GM19043 (cell line): ENCODE measurements around the gene ITCH.
"Not testable (repeated sequence)": the region's sequence is repeated elsewhere in the genome, so short reads cannot be mapped to it uniquely, and the experiment has no call there.

Source experiments
- ATAC-seq: cut with Tn5 transposase; IDR thresholded peaks from one replicate; pipeline ENCODE4 v1.9.1; 2021; ENCODE audit warnings: low read depth; ENCODE audit not compliant: unreplicated experiment

Gene ITCH

DNA sequence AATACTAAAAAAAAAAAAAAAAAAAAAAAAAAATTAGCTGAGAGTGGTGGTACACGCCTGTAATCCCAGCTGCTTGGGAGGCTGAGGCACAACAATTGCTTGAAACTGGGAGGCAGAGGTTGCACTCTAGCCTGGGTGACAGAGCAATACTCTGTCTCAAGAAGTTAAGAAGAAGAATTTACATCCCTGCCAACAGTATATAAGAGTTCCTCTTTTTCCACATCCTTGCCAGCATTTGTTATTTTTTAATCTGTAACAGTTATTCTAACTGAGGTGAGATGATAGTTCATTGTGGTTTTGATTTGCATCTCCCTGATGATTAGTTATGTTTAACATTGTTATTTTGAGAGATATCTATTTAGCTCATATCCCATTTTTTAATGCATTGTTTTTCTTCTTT, 132.8 kb downstream of the ITCH start:
- no peak for ATAC-seq

- not testable (repeated sequence) for ATAC-seq
Observed at GRCh38 chr20:34497596-34497995, 134.5 kb downstream of the ITCH start.

GRCh38 chr20:34500823-34501222, 137.8 kb downstream of the ITCH start:
- ATAC-seq: no peak

DNA sequence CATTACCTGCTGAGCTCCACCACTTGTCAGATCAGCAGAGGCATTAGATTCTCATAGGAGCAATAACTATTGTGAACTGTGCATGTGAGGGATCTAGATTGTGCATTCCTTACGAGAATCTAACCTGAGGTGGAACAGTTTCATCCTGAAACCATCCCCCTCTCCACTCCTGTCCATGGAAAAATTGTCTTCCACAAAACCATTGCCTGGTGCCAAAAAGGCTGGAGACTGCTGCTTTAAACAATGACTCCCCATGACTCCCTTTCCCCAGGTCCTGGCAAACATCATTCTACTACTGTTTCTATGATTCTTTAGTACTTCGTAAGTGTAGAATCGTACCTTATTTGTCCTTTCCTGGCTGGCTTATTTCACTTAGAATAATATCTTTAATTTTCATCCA, 143.4 kb downstream of the ITCH start:
- no peak for ATAC-seq

DNA sequence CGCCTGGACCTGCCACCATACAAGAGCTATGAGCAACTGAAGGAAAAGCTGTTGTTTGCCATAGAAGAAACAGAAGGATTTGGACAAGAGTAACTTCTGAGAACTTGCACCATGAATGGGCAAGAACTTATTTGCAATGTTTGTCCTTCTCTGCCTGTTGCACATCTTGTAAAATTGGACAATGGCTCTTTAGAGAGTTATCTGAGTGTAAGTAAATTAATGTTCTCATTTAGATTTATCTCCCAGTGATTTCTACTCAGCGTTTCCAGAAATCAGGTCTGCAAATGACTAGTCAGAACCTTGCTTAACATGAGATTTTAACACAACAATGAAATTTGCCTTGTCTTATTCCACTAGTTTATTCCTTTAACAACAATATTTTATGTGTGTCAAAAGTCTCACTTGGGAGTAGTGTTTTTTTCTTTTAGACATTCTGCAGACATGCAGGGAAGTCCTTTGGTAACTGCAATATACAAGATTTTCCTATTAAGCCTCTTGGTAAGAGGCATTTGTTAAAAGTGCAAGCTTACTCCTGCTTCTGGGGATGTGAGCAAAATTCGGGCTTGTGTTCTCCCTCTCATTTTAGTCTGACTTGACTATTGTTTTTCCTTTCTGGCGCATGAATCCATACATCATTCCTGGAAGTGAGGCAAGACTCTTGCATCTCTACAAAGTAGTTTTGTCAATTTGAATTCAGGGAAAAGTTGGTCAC, 144.8 kb downstream of the ITCH start:
- ATAC-seq: no peak

DNA sequence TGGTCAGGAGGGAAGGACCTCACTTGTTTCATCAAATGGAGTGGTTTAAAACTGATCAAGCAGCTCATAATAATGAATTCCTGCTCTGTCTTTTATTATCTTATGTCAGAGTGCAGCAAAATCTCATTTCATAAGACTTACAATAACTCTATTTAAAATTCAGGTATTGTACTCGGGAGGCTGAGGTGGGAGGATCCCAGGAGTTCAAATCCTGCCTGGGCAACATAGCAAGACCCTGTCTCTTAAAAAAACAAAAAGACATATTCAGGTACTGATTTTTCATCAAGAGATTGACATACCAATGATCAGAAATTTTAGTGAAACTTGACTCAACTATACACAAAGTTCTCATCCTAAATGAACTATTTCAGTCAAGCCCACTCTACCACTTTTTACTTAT, 147.5 kb downstream of the ITCH start:
- ATAC-seq: no peak

DNA sequence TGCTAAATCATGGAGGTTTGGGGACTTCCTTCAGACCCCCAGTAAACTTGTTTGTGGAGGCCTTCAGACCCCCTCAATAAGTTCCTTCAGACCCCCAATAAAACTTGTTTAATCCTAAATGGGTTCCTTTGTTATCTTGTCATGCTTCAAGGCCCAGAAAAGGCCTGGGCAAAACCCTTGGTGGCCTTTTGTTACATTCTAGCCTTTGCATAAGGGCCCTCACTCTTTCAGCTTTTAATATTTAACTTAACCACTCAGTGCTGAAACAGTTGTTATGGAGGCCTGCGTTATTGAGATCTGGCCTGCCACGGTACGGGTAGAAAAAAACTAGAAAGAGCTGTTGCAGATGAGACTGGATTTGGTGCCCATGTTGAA, 148.8 kb downstream of the ITCH start:
- ATAC-seq: no peak

GRCh38 chr20:34512266-34512954, 149.3 kb downstream of the ITCH start:
- no peak for ATAC-seq

DNA sequence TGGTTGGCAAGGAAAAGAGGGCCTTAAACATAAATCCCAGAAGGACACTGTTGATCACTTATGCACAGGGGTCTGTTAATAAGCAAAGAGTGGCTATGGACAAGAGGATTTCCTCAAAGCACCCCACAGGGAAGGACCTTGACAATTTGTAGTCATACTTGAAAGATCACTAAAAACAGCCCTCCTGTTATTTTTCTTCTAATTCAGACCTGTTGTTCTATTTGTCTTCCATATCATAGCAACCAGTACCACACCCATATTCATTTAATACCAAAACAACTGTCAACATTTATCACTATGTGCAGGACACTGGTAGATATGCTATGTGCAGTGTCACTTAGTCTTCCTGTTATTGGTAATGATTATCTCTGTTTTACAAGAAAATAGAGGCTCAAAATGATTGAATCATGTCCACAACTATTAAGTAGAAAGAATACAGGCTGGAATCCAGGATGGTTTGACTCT, 149.9 kb downstream of the ITCH start:
- ATAC-seq: no peak

DNA sequence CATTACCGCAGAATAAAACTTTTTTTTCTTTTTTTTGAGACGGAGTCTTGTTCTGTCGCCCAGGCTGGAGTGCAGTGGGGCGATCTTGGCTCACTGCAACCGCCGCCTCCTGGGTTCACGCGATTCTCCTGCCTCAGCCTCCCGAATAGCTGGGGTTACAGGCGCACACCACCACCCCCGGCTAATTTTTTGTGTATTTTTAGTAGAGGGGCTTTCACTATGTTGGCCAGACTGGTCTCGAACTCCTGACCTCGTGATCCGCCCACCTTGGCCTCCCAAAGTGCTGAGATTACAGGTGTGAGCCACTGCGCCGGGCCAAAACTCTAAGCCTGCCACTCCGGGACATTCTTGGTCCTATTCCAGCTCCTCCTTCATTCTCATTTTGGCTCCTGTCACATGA, 151.0 kb downstream of the ITCH start:
- ATAC-seq: not testable (repeated sequence)

DNA sequence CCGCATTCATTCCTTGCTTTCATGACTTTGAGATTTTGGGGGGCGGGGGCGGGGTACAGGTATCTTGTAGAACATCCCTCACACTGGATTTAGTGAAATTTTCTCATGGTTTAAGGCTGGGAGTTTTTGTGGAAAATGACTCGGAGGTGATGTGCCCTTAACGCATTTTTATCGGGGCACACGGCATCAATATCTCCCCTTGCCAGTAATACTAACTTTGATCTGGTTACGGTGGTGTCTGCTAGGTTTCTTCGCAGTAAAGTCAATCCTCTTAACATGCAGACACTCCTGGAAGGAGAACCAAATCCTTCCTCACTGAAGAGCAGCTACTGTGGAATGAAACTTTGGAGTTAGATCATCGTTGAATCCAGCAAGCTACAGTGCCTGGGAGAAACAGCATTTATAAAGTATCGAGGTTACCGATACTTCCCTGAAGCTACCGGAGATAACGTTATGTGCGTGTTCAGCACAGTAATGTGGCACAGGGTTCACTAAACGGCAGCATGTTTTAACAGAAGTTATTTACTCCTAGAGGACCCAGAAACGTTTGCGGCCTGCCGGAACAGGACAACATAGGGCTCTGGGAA, 151.9 kb downstream of the ITCH start:
- no peak for ATAC-seq

DNA sequence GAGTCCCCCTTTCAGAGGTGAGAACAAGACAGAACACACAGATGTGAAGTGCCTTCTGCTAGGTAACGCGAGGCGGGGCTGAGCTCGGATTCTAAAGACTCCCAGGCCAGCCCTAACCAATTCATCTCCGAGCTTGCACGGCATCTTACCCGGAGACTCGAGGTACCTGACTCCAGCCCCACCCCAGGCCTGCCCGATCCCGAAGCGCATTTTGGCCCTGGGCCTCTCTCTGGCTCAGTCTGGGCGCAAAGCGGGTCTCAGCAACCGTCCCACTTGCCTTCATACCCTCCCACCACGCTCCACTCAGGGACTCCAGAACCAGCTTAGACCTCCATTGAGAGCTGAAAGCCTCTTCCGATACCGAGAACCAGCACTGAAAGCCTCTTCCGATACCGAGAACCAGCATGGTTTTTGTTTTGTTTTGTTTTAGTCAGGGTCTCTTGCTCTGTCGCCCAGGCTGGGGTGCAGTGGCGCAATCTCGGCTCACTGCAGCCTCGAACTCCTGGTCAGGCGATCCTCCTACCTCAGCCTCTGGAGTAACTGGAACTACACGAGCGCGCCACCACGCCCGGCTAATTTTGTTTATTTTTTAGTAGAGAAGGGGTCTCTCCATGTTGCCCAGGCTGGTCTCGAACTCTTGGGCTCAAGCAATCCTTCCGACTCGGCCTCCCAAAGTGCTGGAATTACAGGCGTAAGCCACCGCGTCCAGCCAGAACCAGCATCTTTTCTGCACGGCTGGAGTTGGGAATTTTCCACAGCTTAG, 152.6 kb downstream of the ITCH start:
- no peak for ATAC-seq

DNA sequence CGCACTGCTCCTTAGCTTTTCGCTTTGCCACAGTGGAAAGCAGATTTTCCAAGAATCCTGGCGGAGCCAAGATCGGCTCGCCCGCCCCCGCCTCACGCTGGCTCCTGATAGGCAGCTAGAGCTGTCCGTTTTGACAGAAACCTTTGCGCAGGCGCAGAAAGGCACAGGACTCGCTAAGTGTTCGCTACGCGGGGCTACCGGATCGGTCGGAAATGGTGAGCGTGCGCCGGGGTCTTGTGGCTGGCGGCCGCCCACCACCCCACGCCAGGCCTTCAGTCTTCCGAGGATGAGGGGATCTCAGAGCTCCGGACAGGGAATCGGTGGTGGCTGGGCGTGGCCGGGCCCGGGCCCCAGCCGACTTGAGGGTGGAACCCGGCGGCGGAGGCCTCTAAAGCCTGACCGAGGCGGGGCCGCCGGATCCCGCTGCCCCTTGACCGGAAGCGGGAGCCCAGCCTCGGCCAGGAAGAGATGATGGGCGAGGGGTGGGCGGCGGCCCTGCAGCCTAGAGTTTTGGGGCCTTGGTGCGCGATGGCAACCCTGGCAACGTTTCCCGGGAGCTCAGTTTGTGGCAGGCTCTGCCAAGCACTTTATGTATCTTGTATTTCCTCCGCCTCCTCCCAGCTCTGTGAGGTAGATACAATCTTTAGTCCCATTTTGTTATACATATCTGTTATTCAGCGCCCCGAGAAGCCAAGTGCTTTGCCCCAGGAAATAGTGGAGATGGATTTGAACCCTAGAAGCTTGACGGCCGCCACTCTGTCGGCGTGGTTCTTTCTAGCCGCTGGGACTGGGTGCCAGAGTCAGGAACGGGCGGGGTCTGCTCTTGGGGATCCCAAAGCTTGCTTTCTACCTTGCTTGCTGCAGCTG, 153.4 kb downstream of the ITCH start, which contains the start of gene DYNLRB1:
DYNLRB1 (plus strand) TSS at position 176 of the 867 bp plus-strand sequence; CDS start at position 213, 37 bp downstream.
- peak; percentile 59 for ATAC-seq

- ATAC-seq: no peak
Observed at GRCh38 chr20:34517114-34517505, 154.0 kb downstream of the ITCH start.

DNA sequence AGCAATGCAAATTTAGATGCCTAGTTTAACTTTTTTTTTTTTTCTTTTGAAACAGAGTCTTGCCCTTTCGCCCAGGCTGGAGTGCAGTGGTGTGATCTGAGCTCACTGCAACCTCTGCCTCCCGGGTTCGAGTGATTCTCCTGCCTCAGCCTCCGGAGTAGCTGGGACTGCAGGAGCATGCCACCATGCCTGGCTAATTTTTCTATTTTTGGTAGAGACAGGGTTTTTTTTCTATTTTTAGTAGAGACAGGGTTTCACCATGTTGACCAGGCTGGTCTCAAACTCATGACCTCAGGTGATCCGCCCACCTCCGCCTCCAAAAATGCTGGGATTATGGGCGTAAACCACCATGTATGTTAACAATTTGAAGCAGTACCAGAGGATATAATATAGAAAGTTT, 155.8 kb downstream of the ITCH start:
- not testable (repeated sequence) for ATAC-seq

GRCh38 chr20:34519841-34520240, 156.8 kb downstream of the ITCH start:
- not testable (repeated sequence) for ATAC-seq

- no peak for ATAC-seq
Observed at GRCh38 chr20:34522969-34523871, 160.1 kb downstream of the ITCH start.

DNA sequence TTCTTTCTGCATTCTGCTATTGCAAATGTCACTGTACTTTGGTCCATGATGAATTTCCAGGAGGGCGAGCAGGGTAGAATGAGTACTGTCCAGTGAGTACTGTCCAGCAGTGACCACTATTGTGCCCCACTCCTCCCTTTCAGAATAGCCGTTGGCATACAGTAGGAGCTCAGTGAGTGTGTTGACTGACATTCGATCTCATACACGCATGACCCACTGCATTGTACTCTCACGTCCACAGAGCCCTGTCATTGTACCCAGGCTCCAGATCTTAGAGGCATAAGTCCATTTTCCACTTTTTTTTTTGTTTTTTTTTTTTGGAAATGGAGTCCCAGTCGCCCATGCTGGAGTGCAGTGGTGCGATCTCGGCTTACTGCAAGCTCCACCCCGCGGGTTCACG, 161.4 kb downstream of the ITCH start:
- ATAC-seq: no peak

- no peak for ATAC-seq
Observed at GRCh38 chr20:34525342-34525708, 162.3 kb downstream of the ITCH start.
